DOHH2 (cell line): ENCODE results near the gene DPP10.

Experiments
- H3F3A ChIP-seq: fragments of 200-600 bp; sonication (generic), shearing (Covaris generic); 2 replicates; pipeline ENCODE4 v1.6.0; 2016; ENCODE audit warnings: antibody characterized with exemption, mild to moderate bottlenecking; ENCODE audit not compliant: control insufficient read depth, insufficient read depth
- H3K27ac ChIP-seq: fragments of 200-600 bp; sonication (generic); 2 replicates; pipeline ENCODE4 v1.5.1; 2014; ENCODE audit warnings: low read depth, mild to moderate bottlenecking, low read length, moderate library complexity
- H3K27me3 ChIP-seq: fragments of 200-600 bp; sonication (generic); 2 replicates; pipeline ENCODE4 v1.6.1; 2014; ENCODE audit warnings: mild to moderate bottlenecking, low read length, mixed read lengths; ENCODE audit not compliant: control insufficient read depth
- H3K36me3 ChIP-seq: fragments of 200-600 bp; sonication (generic); 2 replicates; pipeline ENCODE4 v1.6.1; 2014; ENCODE audit warnings: mild to moderate bottlenecking, low read length, moderate library complexity, mixed read lengths; ENCODE audit not compliant: control insufficient read depth
- H3K4me1 ChIP-seq: fragments of 200-600 bp; sonication (generic); 2 replicates; pipeline ENCODE4 v1.6.1; 2014; ENCODE audit warnings: mild to moderate bottlenecking, low read length, mixed read lengths; ENCODE audit not compliant: control insufficient read depth
- H3K4me2 ChIP-seq: fragments of 200-600 bp; sonication (generic); 2 replicates; pipeline ENCODE4 v1.6.0; 2014; ENCODE audit warnings: mild to moderate bottlenecking, low read length, moderate library complexity
- H3K4me3 ChIP-seq: fragments of 200-600 bp; sonication (generic); 2 replicates; pipeline ENCODE4 v1.5.1; 2014; ENCODE audit warnings: mild to moderate bottlenecking, low read length, mixed read lengths
- H3K79me2 ChIP-seq: fragments of 200-600 bp; sonication (generic); 2 replicates; pipeline ENCODE4 v1.6.1; 2014; ENCODE audit warnings: mild to moderate bottlenecking, low read length, mixed read lengths; ENCODE audit not compliant: control insufficient read depth
- H3K9me2 ChIP-seq: fragments of 200-600 bp; sonication (generic); replicated peaks from 2 replicates; pipeline ENCODE4 v1.6.1; 2014; ENCODE audit warnings: mild to moderate bottlenecking, low read length, mixed read lengths; ENCODE audit not compliant: control insufficient read depth
- H3K9me3 ChIP-seq: fragments of 200-600 bp; sonication (generic); 2 replicates; pipeline ENCODE4 v1.6.1; 2014; ENCODE audit warnings: antibody characterized with exemption, low read length, mixed read lengths; ENCODE audit not compliant: control insufficient read depth, insufficient read depth
- H4K20me1 ChIP-seq: fragments of 200-600 bp; sonication (generic); 2 replicates; pipeline ENCODE4 v1.6.0; 2014; ENCODE audit warnings: low read depth, mild to moderate bottlenecking, antibody characterized with exemption, low read length, moderate library complexity; ENCODE audit not compliant: control insufficient read depth, insufficient read depth
- EZH2phosphoT487 ChIP-seq: fragments of 200-600 bp; sonication (generic); IDR thresholded peaks from 2 replicates; pipeline ENCODE4 v1.6.1; 2017; ENCODE audit warnings: borderline replicate concordance, mild to moderate bottlenecking, antibody characterized with exemption, low read length, moderate library complexity, mixed read lengths
- TF ChIP-seq, protein P1 (sequence below): fragments of 200-600 bp; sonication (generic); IDR thresholded peaks from one replicate; pipeline ENCODE4 v1.5.1; 2014; ENCODE audit warnings: antibody characterized with exemption, mild to moderate bottlenecking, low read depth, low read length; ENCODE audit not compliant: poor library complexity, severe bottlenecking

The DPP10 gene

DNA sequence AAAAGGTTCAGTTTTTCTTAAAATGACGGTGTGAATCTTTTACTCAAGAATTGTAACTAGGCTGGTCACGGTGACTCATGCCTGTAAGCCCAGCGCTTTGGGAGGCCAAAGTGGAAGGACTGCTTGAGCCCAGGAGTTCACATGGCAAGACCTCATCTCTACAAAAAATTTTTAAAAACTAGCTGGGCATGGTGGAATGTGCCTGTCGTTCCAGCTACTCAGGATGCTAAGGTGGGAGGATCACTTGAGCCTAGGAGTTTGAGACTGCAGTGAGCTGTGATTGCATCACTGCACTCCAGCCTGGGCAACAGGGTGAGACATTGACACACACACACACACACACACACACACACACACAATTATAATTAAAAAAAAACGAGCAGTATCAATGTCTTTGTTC is 369.8 kb downstream of the DPP10 start:
- H3K4me2 ChIP-seq, result no peak overlapping the region
- TF ChIP-seq, protein P1, sequence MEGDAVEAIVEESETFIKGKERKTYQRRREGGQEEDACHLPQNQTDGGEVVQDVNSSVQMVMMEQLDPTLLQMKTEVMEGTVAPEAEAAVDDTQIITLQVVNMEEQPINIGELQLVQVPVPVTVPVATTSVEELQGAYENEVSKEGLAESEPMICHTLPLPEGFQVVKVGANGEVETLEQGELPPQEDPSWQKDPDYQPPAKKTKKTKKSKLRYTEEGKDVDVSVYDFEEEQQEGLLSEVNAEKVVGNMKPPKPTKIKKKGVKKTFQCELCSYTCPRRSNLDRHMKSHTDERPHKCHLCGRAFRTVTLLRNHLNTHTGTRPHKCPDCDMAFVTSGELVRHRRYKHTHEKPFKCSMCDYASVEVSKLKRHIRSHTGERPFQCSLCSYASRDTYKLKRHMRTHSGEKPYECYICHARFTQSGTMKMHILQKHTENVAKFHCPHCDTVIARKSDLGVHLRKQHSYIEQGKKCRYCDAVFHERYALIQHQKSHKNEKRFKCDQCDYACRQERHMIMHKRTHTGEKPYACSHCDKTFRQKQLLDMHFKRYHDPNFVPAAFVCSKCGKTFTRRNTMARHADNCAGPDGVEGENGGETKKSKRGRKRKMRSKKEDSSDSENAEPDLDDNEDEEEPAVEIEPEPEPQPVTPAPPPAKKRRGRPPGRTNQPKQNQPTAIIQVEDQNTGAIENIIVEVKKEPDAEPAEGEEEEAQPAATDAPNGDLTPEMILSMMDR, result no peak
- no peak for TF ChIP-seq EZH2phosphoT487
- H3K4me1 ChIP-seq, result no peaks in the 10 kb centered on the region
- H3K27ac ChIP-seq, result no peak overlapping the region
- no peaks in the 10 kb centered on the region for H3K9me2 ChIP-seq
- no peaks in the 10 kb centered on the region for H3K9me3 ChIP-seq
- no peaks in the 10 kb centered on the region for H3K79me2 ChIP-seq
- H3K36me3 ChIP-seq, result no peaks in the 10 kb centered on the region
- no peaks in the 10 kb centered on the region for H4K20me1 ChIP-seq
- H3K4me3 ChIP-seq, result no peak overlapping the region
- H3F3A ChIP-seq, result no peaks in the 10 kb centered on the region
- H3K27me3 ChIP-seq, result no peaks in the 10 kb centered on the region

- Histone ChIP-seq H3K4me1 (no peaks in the 10 kb centered on the region), H3K27me3 (no peaks in the 10 kb centered on the region), H3K27ac (no peak overlapping the region), H4K20me1 (no peaks in the 10 kb centered on the region), H3F3A (no peaks in the 10 kb centered on the region), H3K36me3 (no peaks in the 10 kb centered on the region), H3K79me2 (no peaks in the 10 kb centered on the region), H3K4me2 (no peak overlapping the region), H3K9me3 (no peaks in the 10 kb centered on the region), H3K4me3 (no peak overlapping the region), H3K9me2 (no peaks in the 10 kb centered on the region)
- TF ChIP-seq, protein P1, result no peak
- TF ChIP-seq EZH2phosphoT487, result no peak
Measured at GRCh38 chr2:114814355-114814754, 371.9 kb downstream of the DPP10 start.

DNA sequence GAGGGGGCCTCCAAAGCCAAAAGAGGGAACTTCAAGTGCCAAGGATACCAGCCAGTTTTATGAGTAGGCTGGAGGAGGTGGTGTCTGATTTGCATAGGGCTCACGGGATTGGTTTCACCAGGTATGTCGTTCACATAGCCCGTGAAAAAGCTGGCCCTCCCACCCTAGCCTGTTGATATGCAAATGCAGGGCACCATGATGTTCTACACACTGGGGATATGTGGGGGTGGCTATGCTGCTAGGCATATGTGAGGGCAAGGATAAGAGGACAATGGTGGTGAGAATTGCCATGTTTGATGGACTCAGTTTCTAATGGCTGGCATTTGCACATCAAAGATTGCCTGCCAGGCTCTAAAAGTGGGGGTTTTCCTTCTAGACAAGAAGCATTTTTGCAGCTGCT is 378.6 kb downstream of the DPP10 start:
- Histone ChIP-seq H3K9me3 (no peaks in the 10 kb centered on the region), H3K36me3 (no peaks in the 10 kb centered on the region), H3K27me3 (no peaks in the 10 kb centered on the region), H3K9me2 (no peaks in the 10 kb centered on the region), H3K4me3 (no peak overlapping the region), H3K4me2 (no peak overlapping the region), H3K27ac (no peak overlapping the region), H4K20me1 (no peaks in the 10 kb centered on the region), H3K79me2 (no peaks in the 10 kb centered on the region), H3F3A (no peaks in the 10 kb centered on the region), H3K4me1 (no peaks in the 10 kb centered on the region)
- TF ChIP-seq, protein P1, result no peak
- no peak for TF ChIP-seq EZH2phosphoT487

GRCh38 chr2:114843963-114844362 is 401.5 kb downstream of the DPP10 start:
- Histone ChIP-seq H4K20me1 (no peaks in the 10 kb centered on the region), H3K9me2 (no peaks in the 10 kb centered on the region), H3K27ac (no peak overlapping the region), H3K36me3 (no peaks in the 10 kb centered on the region), H3K4me2 (no peak overlapping the region), H3F3A (no peaks in the 10 kb centered on the region), H3K79me2 (no peaks in the 10 kb centered on the region), H3K27me3 (no peaks in the 10 kb centered on the region), H3K9me3 (no peaks in the 10 kb centered on the region), H3K4me3 (no peak overlapping the region), H3K4me1 (no peaks in the 10 kb centered on the region)
- no peak for TF ChIP-seq EZH2phosphoT487
- TF ChIP-seq, protein P1, result no peak
